HEK293 (cell line): Measurements from ENCODE around the gene SLC39A1.

Experiments used
- BCL11B ChIP-seq: fragments of 450-650 bp; formaldehyde crosslinking; IDR thresholded peaks from 2 replicates; pipeline ENCODE4 v1.5.1; 2016; ENCODE audit warnings: low read depth, missing biosample characterization, missing genetic modification characterization
- YY1 ChIP-seq: fragments of 450-650 bp; formaldehyde crosslinking; IDR thresholded peaks from 2 replicates; pipeline ENCODE4 v1.5.1; 2018; ENCODE audit warnings: missing biosample characterization, missing genetic modification characterization
- YY2 ChIP-seq: fragments of 450-650 bp; formaldehyde crosslinking; IDR thresholded peaks from 2 replicates; pipeline ENCODE4 v1.5.1; 2016; ENCODE audit warnings: missing biosample characterization, missing genetic modification characterization
- ZBTB17 ChIP-seq: fragments of 450-650 bp; formaldehyde crosslinking; IDR thresholded peaks from 2 replicates; pipeline ENCODE4 v1.5.1; 2016; ENCODE audit warnings: missing biosample characterization, missing genetic modification characterization
- ZNF133 ChIP-seq: fragments of 450-650 bp; formaldehyde crosslinking; IDR thresholded peaks from 2 replicates; pipeline ENCODE4 v1.5.1; 2016; ENCODE audit warnings: missing biosample characterization, missing genetic modification characterization
- ZNF274 ChIP-seq, 2 experiments: fragments of 200-500 bp in 1 of 2; fragments of 450-650 bp in 1 of 2; sonication (Bioruptor generic) in 1 of 2; formaldehyde crosslinking in 1 of 2; IDR thresholded peaks; 2 replicates each; pipeline versions ENCODE4 v1.5.1 to v1.6.1; 2014 to 2016; ENCODE audit warnings: borderline replicate concordance in 1 of 2, inconsistent platforms in 1 of 2, low read length in 1 of 2, missing biosample characterization in 1 of 2, missing genetic modification characterization in 1 of 2
- ZNF292 ChIP-seq: fragments of 450-650 bp; formaldehyde crosslinking; IDR thresholded peaks from 2 replicates; pipeline ENCODE4 v1.5.1; 2016; ENCODE audit warnings: low read depth, missing biosample characterization, missing genetic modification characterization, borderline replicate concordance
- ZNF423 ChIP-seq: fragments of 450-650 bp; formaldehyde crosslinking; IDR thresholded peaks from 2 replicates; pipeline ENCODE4 v1.5.1; 2016; ENCODE audit warnings: missing biosample characterization, missing genetic modification characterization
- ZNF544 ChIP-seq: fragments of 450-650 bp; formaldehyde crosslinking; IDR thresholded peaks from 2 replicates; pipeline ENCODE4 v1.5.0; 2017; ENCODE audit warnings: missing biosample characterization, missing genetic modification characterization
- ZNF623 ChIP-seq: fragments of 450-650 bp; formaldehyde crosslinking; IDR thresholded peaks from 2 replicates; pipeline ENCODE4 v1.5.1; 2016; ENCODE audit warnings: missing biosample characterization, missing genetic modification characterization
- TF ChIP-seq, protein P1 (sequence below): fragments of 450-650 bp; formaldehyde crosslinking; IDR thresholded peaks from 2 replicates; pipeline ENCODE4 v1.5.1; 2016; ENCODE audit warnings: missing biosample characterization, missing genetic modification characterization
- TF ChIP-seq, protein P2 (sequence below): fragments of 450-650 bp; formaldehyde crosslinking; IDR thresholded peaks from 2 replicates; pipeline ENCODE4 v1.5.1; 2016; ENCODE audit warnings: missing biosample characterization, missing genetic modification characterization, low read depth
- TF ChIP-seq, protein P3 (sequence below): fragments of 450-650 bp; formaldehyde crosslinking; IDR thresholded peaks from 2 replicates; pipeline ENCODE4 v1.5.1; 2016; ENCODE audit warnings: missing biosample characterization, missing genetic modification characterization, borderline replicate concordance
- TF ChIP-seq, protein P4 (sequence below): fragments of 450-650 bp; formaldehyde crosslinking; IDR thresholded peaks from 2 replicates; pipeline ENCODE4 v1.5.1; 2016; ENCODE audit warnings: missing biosample characterization, missing genetic modification characterization

DNA sequence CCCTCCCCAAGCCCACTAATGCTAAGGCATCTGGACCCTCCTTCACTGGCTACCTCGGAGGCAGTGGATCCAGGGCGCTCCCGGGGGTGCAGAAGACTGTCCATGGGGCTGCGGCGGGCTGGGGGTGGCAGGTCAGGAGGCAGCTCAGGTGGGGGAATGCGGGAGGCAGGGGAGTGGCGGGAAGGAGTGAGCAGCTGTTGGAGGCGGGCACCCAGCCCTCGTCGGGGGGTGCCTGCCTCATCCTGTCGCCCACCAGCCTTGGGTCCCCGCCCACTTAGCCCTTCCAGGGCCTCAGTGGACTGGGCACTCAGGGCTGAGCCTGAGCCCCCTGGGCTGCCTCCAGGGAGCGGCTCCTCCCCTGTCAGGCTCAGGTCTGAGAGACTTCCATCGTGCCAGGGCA, 29.9 kb downstream of the SLC39A1 start:
- TF ChIP-seq, protein P1, sequence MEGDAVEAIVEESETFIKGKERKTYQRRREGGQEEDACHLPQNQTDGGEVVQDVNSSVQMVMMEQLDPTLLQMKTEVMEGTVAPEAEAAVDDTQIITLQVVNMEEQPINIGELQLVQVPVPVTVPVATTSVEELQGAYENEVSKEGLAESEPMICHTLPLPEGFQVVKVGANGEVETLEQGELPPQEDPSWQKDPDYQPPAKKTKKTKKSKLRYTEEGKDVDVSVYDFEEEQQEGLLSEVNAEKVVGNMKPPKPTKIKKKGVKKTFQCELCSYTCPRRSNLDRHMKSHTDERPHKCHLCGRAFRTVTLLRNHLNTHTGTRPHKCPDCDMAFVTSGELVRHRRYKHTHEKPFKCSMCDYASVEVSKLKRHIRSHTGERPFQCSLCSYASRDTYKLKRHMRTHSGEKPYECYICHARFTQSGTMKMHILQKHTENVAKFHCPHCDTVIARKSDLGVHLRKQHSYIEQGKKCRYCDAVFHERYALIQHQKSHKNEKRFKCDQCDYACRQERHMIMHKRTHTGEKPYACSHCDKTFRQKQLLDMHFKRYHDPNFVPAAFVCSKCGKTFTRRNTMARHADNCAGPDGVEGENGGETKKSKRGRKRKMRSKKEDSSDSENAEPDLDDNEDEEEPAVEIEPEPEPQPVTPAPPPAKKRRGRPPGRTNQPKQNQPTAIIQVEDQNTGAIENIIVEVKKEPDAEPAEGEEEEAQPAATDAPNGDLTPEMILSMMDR (tag by site-specific recombination) = no peak
- TF ChIP-seq YY1 (tag by site-specific recombination) (no peak), ZNF292 (no peak), ZNF544 (tag by site-specific recombination) (no peak), ZNF423 (no peak), ZNF623 (no peak), ZNF133 (tag by site-specific recombination) (no peak), BCL11B (tag by site-specific recombination) (no peak), YY2 (tag by site-specific recombination) (no peak), ZBTB17 (tag by site-specific recombination) (no peak), ZNF274 (IDR thresholded peaks at IDR 0.05; ENCODE audit: low read length) (no peak), ZNF274 (tag by site-specific recombination; IDR thresholded peaks at IDR 0.05; ENCODE audit: borderline replicate concordance) (no peak)
- TF ChIP-seq, protein P2, sequence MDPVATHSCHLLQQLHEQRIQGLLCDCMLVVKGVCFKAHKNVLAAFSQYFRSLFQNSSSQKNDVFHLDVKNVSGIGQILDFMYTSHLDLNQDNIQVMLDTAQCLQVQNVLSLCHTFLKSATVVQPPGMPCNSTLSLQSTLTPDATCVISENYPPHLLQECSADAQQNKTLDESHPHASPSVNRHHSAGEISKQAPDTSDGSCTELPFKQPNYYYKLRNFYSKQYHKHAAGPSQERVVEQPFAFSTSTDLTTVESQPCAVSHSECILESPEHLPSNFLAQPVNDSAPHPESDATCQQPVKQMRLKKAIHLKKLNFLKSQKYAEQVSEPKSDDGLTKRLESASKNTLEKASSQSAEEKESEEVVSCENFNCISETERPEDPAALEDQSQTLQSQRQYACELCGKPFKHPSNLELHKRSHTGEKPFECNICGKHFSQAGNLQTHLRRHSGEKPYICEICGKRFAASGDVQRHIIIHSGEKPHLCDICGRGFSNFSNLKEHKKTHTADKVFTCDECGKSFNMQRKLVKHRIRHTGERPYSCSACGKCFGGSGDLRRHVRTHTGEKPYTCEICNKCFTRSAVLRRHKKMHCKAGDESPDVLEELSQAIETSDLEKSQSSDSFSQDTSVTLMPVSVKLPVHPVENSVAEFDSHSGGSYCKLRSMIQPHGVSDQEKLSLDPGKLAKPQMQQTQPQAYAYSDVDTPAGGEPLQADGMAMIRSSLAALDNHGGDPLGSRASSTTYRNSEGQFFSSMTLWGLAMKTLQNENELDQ = no peak
- TF ChIP-seq, protein P3, sequence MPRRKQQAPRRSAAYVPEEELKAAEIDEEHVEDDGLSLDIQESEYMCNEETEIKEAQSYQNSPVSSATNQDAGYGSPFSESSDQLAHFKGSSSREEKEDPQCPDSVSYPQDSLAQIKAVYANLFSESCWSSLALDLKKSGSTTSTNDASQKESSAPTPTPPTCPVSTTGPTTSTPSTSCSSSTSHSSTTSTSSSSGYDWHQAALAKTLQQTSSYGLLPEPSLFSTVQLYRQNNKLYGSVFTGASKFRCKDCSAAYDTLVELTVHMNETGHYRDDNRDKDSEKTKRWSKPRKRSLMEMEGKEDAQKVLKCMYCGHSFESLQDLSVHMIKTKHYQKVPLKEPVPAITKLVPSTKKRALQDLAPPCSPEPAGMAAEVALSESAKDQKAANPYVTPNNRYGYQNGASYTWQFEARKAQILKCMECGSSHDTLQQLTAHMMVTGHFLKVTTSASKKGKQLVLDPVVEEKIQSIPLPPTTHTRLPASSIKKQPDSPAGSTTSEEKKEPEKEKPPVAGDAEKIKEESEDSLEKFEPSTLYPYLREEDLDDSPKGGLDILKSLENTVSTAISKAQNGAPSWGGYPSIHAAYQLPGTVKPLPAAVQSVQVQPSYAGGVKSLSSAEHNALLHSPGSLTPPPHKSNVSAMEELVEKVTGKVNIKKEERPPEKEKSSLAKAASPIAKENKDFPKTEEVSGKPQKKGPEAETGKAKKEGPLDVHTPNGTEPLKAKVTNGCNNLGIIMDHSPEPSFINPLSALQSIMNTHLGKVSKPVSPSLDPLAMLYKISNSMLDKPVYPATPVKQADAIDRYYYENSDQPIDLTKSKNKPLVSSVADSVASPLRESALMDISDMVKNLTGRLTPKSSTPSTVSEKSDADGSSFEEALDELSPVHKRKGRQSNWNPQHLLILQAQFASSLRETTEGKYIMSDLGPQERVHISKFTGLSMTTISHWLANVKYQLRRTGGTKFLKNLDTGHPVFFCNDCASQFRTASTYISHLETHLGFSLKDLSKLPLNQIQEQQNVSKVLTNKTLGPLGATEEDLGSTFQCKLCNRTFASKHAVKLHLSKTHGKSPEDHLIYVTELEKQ = no peak
- TF ChIP-seq, protein P4, sequence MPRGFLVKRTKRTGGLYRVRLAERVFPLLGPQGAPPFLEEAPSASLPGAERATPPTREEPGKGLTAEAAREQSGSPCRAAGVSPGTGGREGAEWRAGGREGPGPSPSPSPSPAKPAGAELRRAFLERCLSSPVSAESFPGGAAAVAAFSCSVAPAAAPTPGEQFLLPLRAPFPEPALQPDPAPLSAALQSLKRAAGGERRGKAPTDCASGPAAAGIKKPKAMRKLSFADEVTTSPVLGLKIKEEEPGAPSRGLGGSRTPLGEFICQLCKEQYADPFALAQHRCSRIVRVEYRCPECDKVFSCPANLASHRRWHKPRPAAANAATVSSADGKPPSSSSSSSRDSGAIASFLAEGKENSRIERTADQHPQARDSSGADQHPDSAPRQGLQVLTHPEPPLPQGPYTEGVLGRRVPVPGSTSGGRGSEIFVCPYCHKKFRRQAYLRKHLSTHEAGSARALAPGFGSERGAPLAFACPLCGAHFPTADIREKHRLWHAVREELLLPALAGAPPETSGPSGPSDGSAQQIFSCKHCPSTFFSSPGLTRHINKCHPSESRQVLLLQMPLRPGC (tag by site-specific recombination) = no peak
